Head of caudate nucleus (tissue), 42 donors: ENCODE data around the gene TMEM163.
A peak's percentile ranks its signal among the peaks of the same experiment; 100 is the strongest.
"Not testable (repeated sequence)": the region's sequence is repeated elsewhere in the genome, so short reads cannot be mapped to it uniquely, and the experiment has no call there.

ENCODE experiments used
- DNase-seq, 42 donors: peaks; one replicate each; pipeline versions ENCODE4 v3.0.0 to v3.0.0-alpha.2; 2020 to 2021; ENCODE audit warnings: mixed read lengths in 7 of 42
- intact Hi-C: fragments of 100-400 bp; cut with DNase I; formaldehyde crosslinking; loops from one replicate; pipeline ENCODE4 v1.15.0; 2022

Gene TMEM163

GRCh38 chr2:134725876-134726275 is 7.1 kb upstream of the TMEM163 start:
- intact Hi-C loops: no loop called here
- DNase-seq: no peak

DNA sequence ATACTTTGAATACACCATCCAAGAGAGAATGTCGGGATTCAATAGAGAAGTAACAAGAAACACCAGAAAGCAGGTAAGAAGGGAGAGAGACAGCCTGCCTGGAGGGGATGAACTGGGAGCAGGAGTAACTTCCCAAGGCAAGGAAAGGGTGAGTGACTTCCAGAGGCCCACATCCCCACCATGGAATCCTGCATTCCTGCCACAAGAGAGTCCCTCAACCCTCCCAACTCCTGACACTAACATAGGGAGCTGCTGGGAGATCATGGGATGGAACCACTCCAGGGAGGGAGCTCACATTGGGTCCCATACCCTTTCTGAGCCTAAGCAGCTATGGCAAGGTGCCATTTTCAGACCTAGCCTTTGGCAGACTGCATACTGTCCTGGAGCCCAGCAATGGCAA is 5.5 kb upstream of the TMEM163 start:
- intact Hi-C loops: no loop called here
- no peak for DNase-seq

DNA sequence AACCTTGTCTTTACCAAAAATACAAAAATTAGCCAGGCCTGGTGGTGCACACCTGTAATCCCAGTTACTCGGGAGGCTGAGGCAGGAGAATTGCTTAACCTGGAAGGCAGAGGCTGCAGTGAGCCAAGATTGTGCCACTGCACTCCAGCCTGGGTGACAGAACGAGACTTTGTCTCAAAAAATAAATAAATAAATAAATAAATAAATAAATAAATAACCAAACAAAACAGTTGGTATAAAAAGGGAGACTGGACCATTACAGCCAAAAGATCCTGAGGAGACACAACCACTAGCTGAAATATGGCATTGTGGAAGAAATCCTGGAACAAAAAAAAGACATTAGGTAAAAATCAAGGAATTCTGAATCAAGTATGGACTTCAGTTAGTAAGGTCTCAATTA is 4.9 kb upstream of the TMEM163 start:
- intact Hi-C loops, DNase-seq: not testable (repeated sequence)

DNA sequence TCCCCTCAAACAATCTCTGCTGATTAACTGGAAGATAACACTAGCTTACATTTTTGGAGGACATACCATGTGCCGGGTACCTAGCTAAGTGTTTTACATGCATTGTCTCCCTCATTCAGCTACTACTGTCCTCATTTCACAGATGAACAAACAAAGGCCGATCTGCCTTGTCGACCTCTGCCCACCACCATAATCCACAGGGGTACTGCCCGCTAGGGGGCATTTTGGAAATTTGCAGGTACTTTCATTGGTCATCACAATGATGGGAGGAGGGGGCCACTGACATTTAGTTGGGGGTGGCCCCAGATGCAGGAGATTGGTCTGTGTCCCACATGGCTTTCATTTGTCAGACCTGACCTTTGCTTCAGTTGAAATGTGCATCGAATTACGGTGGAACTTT is 3.9 kb upstream of the TMEM163 start:
- intact Hi-C loops: no loop called here
- no peak for DNase-seq

- intact Hi-C loops: no loop called here
- no peak for DNase-seq
Observed at GRCh38 chr2:134721596-134721995, 2.8 kb upstream of the TMEM163 start.

- peak in 10 of 42 donors; percentile 3 to 42 (median 18) for DNase-seq
- intact Hi-C loops: no loop called here
Observed at GRCh38 chr2:134718023-134718816, 580 bp downstream of the TMEM163 start.

- intact Hi-C loops: no loop called here
- peak in 5 of 42 donors; percentile 14 to 38 (median 26) for DNase-seq
Observed at GRCh38 chr2:134717286-134718022, 1.3 kb downstream of the TMEM163 start.

- DNase-seq: no peak
- intact Hi-C loops: no loop called here
Observed at GRCh38 chr2:134716721-134717243, 2.0 kb downstream of the TMEM163 start.

- intact Hi-C loops: no loop called here
- DNase-seq: no peak
Observed at GRCh38 chr2:134715932-134716643, 2.7 kb downstream of the TMEM163 start.

DNA sequence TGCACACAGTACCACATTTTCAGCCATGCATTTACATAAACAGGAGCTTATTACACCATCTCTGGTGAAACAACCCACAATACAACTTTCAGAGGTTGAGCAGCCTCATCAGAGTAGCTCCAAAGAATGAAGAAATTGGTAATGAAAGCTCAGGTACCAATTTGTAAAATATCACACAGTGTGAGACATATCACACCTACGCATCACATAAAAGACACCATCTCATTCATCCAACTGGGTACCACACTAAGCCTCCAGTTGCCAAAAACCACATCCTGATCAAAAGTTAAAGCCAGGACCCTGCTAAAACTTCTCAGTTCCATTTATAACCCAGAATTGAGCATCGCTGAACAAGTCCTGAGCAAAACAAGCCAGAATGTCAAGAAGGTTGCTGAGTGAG is 4.6 kb downstream of the TMEM163 start:
- intact Hi-C loops: no loop called here
- no peak for DNase-seq

- intact Hi-C loops: no loop called here
- DNase-seq: no peak
Observed at GRCh38 chr2:134713606-134714005, 5.2 kb downstream of the TMEM163 start.

- DNase-seq: no peak
- intact Hi-C loops: no loop called here
Observed at GRCh38 chr2:134713176-134713575, 5.6 kb downstream of the TMEM163 start.

DNA sequence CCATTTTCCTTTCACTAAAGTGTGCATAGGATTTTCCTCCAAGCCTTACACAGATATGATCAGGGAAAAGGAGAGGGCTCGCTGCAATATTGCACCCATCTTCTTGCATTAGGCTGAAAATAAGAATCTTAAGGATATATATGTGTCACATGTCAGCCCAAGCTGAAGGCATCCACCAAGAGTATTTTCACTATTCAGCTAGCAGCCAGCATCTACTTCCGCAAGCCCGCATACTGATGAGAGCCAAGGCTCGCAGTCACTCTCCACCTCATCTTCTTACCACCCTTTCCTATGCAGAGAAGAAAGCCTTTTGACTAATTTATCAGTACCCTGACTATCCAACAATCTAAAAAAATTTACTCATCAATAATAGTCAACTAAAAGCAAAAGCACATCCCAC is 6.1 kb downstream of the TMEM163 start:
- no peak for DNase-seq
- intact Hi-C loops: no loop called here

- intact Hi-C loops: no loop called here
- DNase-seq: no peak
Observed at GRCh38 chr2:134712299-134712698, 6.5 kb downstream of the TMEM163 start.

- no peak for DNase-seq
- intact Hi-C loops: no loop called here
Observed at GRCh38 chr2:134711692-134712091, 7.1 kb downstream of the TMEM163 start.

DNA sequence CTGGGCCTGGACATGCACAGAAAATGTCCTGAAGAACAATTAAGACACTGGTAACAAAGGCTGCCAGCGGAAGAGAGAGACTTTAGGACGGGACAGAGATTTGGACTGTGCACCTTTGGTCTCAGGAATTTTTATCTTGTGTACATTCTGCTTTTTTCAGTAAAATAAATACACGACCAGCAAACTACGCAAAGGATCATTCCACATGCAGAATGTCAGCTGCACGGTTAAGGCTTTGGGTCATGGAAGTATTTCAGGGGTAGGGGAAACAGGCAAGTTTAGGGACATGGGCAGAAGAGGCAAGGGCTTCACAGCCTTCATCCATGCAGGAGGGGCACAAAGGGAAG is 11.5 kb downstream of the TMEM163 start:
- no peak for DNase-seq
- intact Hi-C loops: no loop called here

GRCh38 chr2:134706587-134707329 is 12.0 kb downstream of the TMEM163 start:
- intact Hi-C loops: no loop called here
- DNase-seq: peak in 18 of 42 donors; percentile 8 to 59 (median 23)

DNA sequence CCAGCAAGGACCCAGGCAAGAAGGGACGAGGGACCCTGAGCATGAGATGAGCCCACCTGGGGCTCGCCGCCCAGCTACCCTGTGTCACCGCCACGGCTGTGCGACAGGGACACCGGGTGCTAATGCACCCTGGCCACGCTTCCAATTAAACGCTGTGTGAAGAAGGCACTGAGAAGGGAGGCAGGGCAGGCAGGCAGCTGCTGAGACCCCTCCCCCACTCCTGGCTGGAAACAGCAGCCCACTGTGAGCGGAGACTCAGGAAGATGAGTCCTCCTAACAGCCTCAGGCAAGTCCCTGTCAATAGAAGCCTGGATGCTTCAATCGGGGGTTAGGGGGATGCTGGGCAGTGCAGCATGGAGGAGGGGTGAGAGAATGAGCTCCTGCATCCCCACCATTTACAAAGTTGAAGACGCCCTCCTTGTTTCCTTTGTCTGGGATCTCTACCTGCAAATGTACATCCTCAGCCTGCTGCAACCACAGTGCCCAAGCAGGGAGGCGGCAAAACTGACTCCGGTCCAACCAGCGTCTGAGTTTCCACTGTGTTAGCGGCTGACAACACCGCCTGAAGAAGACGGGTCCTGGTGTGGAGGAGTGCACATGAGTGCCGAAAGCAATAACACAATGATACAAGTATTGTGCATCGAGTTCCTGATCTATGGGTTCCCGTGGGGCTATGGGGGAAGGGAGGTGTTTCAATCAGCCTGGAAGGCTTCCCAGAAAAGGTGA is 12.8 kb downstream of the TMEM163 start:
- DNase-seq: peak in 8 of 42 donors; percentile 7 to 34 (median 22)

DNA sequence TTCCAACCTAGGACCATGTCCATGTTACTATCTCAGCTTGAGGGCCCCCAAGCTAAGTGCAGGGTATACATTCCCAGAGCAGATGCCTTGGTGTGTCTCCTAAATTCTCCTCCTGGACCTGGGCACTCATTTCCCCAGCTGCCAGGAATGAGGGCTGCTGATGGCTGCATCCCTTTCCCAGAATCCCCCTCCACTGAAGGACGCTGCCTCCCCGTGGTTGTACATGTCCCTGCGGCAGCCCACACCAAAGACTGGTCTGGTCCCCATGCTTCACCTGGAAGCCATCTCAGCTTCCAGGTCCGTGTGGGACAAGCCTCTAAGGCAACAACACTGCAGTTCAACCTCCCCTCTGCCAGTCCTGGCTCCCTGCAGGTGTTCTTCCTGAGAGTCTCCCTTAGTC is 14.6 kb downstream of the TMEM163 start:
- intact Hi-C loops: no loop called here
- DNase-seq: no peak

More for the DNA sequence above, 12.8 kb downstream of the TMEM163 start:
- intact Hi-C loops: no loop called here
